Measurements from ENCODE around the gene SAP30BP. TPM values are rescaled to one million over a fixed set of nuclear protein-coding genes. Genes with fewer than 3 reads are reported as not detected.
A peak's percentile ranks its signal among the peaks of the same experiment; 100 is the strongest.

SAP30BP gene
- total and polyA plus RNA-seq, 10 of the 15 experiments (the other 5 are each of a cell fraction or from before 2014, with no cell fraction given): 57.9 to 166 (median 94.5) TPM

GRCh38 chr17:75698659-75699058, 31.5 kb downstream of the SAP30BP start:
- no peaks in the 10 kb centered on the region for H3K4me1 ChIP-seq (ENCODE audit: control insufficient read depth, insufficient read depth, low read length)
- RAD21 ChIA-PET (ENCODE audit: unreplicated experiment): interaction anchor here (0.6 kb wide), 1 partner anchor 11 kb away, joined by 5 read pairs; no protein-coding TSS in a partner anchor
- 82% methylated on average over 3 of the region's 3 CpGs for WGBS (ENCODE audit: insufficient coverage, insufficient replicate concordance, low lambda C conversion rate, missing lambda C conversion rate)
- H3K9ac ChIP-seq (ENCODE audit: control insufficient read depth, insufficient read depth, low read length): no peak overlapping the region
- BruUV-seq (replicated peaks): no TSS peak
- SMC1A ChIA-PET (ENCODE audit: uncharacterized antibody, unreplicated experiment): interaction anchor here (1.3 to 1.4 kb wide), 2 partner anchors 10 to 24 kb away, joined by 3 to 4 read pairs; no protein-coding TSS in a partner anchor
- in situ Hi-C loops (cut with MboI) (no loop called here), intact Hi-C loops (cut with micrococcal nuclease; ENCODE audit: unreplicated experiment) (no loop called here)
- DNase-seq (ENCODE audit: low read depth, low spot score) (no peak), FAIRE-seq (peak; percentile 13), ATAC-seq (no peak)
- H2AFZ ChIP-seq (ENCODE audit: control insufficient read depth, low read depth, low read length): no peak overlapping the region
- CTCF ChIA-PET: interaction anchor here (0.6 to 1.6 kb wide), 2 partner anchors 49 to 65 kb away, joined by 3 to 7 read pairs; partner anchors contain the start of gene SMIM5
- no peaks in the 10 kb centered on the region for H3K27me3 ChIP-seq (replicated peaks in 1 of 2; ENCODE audit: control insufficient read depth in 2 of 2, insufficient read depth in 2 of 2, low read length in 1 of 2)
- no peak overlapping the region for H3K4me2 ChIP-seq (ENCODE audit: control insufficient read depth, insufficient read depth)
- no peaks in the 10 kb centered on the region for H4K20me1 ChIP-seq (ENCODE audit: control insufficient read depth, insufficient read depth)
- H3K9me3 ChIP-seq (replicated peaks; ENCODE audit: control insufficient read depth, insufficient read depth, low read length): no peaks in the 10 kb centered on the region
- no peak overlapping the region for H3K4me3 ChIP-seq
- H3K36me3 ChIP-seq (ENCODE audit: control insufficient read depth in 2 of 2, insufficient read depth in 2 of 2, low read length in 1 of 2): peaks cover 29 to 43% of the 10 kb centered on the region in 2 experiments
- POLR2A ChIA-PET: interaction anchor here (0.6 kb wide), 1 partner anchor 654 kb away, joined by 4 read pairs; no protein-coding TSS in a partner anchor
- H3K27ac ChIP-seq (ENCODE audit: control insufficient read depth, insufficient read depth): no peak overlapping the region
- no peaks in the 10 kb centered on the region for H3K79me2 ChIP-seq (ENCODE audit: control insufficient read depth, insufficient read depth, low read length)
- TF ChIP-seq, protein P1, sequence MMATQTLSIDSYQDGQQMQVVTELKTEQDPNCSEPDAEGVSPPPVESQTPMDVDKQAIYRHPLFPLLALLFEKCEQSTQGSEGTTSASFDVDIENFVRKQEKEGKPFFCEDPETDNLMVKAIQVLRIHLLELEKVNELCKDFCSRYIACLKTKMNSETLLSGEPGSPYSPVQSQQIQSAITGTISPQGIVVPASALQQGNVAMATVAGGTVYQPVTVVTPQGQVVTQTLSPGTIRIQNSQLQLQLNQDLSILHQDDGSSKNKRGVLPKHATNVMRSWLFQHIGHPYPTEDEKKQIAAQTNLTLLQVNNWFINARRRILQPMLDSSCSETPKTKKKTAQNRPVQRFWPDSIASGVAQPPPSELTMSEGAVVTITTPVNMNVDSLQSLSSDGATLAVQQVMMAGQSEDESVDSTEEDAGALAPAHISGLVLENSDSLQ (IDR thresholded peaks at IDR 0.05): no peak
- TF ChIP-seq RBBP5 (conservative IDR thresholded peaks at IDR 0.05) (no peak), SREBF2 (IDR thresholded peaks at IDR 0.05; ENCODE audit: low read length) (no peak), ZSCAN29 (IDR thresholded peaks at IDR 0.05) (no peak), BACH1 (IDR thresholded peaks at IDR 0.05; ENCODE audit: borderline replicate concordance) (no peak), EZH2 (IDR thresholded peaks at IDR 0.05; ENCODE audit: borderline replicate concordance, control insufficient read depth, low read depth, low read length) (no peak), USF2 (IDR thresholded peaks at IDR 0.05; ENCODE audit: borderline replicate concordance, low read depth, low read length) (no peak), RB1 (IDR thresholded peaks at IDR 0.05; ENCODE audit: borderline replicate concordance) (no peak), CEBPZ (IDR thresholded peaks at IDR 0.05; ENCODE audit: low read depth, low read length) (no peak), MAX (IDR thresholded peaks at IDR 0.05; ENCODE audit: low read depth, low read length) (no peak), RELA (IDR thresholded peaks at IDR 0.05; ENCODE audit: borderline replicate concordance, partially characterized antibody) (no peak), SIX5 (IDR thresholded peaks at IDR 0.05; ENCODE audit: low read depth, low read length, severe bottlenecking) (no peak), RUNX3 (IDR thresholded peaks at IDR 0.05; ENCODE audit: low read length) (no peak), SPI1 (IDR thresholded peaks at IDR 0.05; ENCODE audit: borderline replicate concordance, insufficient read depth, low read depth, low read length) (no peak), BRCA1 (IDR thresholded peaks at IDR 0.05; ENCODE audit: low read depth, low read length) (no peak)
- TF ChIP-seq, protein P2, sequence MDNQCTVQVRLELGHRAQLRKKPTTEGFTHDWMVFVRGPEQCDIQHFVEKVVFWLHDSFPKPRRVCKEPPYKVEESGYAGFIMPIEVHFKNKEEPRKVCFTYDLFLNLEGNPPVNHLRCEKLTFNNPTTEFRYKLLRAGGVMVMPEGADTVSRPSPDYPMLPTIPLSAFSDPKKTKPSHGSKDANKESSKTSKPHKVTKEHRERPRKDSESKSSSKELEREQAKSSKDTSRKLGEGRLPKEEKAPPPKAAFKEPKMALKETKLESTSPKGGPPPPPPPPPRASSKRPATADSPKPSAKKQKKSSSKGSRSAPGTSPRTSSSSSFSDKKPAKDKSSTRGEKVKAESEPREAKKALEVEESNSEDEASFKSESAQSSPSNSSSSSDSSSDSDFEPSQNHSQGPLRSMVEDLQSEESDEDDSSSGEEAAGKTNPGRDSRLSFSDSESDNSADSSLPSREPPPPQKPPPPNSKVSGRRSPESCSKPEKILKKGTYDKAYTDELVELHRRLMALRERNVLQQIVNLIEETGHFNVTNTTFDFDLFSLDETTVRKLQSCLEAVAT (IDR thresholded peaks at IDR 0.05): no peak
